DOHH2 (cell line): ENCODE results near the gene SERINC1.

ENCODE experiments used
- EZH2phosphoT487 ChIP-seq: fragments of 200-600 bp; sonication (generic); IDR thresholded peaks from 2 replicates; pipeline ENCODE4 v1.6.1; 2017; ENCODE audit warnings: borderline replicate concordance, mild to moderate bottlenecking, antibody characterized with exemption, low read length, moderate library complexity, mixed read lengths
- TF ChIP-seq, protein P1 (sequence below): fragments of 200-600 bp; sonication (generic); IDR thresholded peaks from one replicate; pipeline ENCODE4 v1.5.1; 2014; ENCODE audit warnings: antibody characterized with exemption, mild to moderate bottlenecking, low read depth, low read length; ENCODE audit not compliant: poor library complexity, severe bottlenecking

DNA sequence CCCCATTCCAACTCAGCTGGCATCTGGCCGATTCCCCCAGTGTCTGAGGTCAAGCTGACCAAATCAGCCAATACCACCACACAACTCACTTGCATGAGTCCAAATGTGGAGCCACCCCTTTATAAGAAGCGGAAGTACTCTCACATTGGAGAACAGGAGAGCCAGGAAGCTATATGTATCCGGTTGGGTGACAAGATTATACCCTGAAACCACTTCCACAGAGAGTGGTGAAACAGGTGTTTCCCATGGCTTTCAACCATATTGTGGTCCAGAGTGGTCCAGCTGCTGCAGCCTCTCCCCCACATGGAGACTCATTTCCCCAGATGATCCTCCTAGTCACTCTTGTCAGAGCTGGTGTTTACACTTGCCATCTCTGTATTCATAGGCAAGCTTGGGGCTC, 24.0 kb upstream of the SERINC1 start:
- TF ChIP-seq, protein P1, sequence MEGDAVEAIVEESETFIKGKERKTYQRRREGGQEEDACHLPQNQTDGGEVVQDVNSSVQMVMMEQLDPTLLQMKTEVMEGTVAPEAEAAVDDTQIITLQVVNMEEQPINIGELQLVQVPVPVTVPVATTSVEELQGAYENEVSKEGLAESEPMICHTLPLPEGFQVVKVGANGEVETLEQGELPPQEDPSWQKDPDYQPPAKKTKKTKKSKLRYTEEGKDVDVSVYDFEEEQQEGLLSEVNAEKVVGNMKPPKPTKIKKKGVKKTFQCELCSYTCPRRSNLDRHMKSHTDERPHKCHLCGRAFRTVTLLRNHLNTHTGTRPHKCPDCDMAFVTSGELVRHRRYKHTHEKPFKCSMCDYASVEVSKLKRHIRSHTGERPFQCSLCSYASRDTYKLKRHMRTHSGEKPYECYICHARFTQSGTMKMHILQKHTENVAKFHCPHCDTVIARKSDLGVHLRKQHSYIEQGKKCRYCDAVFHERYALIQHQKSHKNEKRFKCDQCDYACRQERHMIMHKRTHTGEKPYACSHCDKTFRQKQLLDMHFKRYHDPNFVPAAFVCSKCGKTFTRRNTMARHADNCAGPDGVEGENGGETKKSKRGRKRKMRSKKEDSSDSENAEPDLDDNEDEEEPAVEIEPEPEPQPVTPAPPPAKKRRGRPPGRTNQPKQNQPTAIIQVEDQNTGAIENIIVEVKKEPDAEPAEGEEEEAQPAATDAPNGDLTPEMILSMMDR, result no peak
- no peak for TF ChIP-seq EZH2phosphoT487
